Fibroblast of peridontal ligament (primary cell): ENCODE results near the gene TMEM98.
A peak's percentile ranks its signal among the peaks of the same experiment; 100 is the strongest.
"Not testable (repeated sequence)": the region's sequence is repeated elsewhere in the genome, so short reads cannot be mapped to it uniquely, and the experiment has no call there.

Source experiments
- DNase-seq: peaks from one replicate; pipeline ENCODE4 v3.0.0-alpha.2; 2010; ENCODE audit errors: extremely low read depth

Gene TMEM98

GRCh38 chr17:32914181-32914580 lies 13.8 kb upstream of the TMEM98 start:
- no peak for DNase-seq

GRCh38 chr17:32915245-32915644 lies 12.7 kb upstream of the TMEM98 start:
- DNase-seq = no peak

- no peak for DNase-seq
Observed at GRCh38 chr17:32916134-32916533, 11.8 kb upstream of the TMEM98 start.

- no peak for DNase-seq
Observed at GRCh38 chr17:32917081-32917480, 10.9 kb upstream of the TMEM98 start.

- DNase-seq = no peak
Observed at GRCh38 chr17:32917842-32918241, 10.1 kb upstream of the TMEM98 start.

GRCh38 chr17:32919876-32920275 lies 8.1 kb upstream of the TMEM98 start:
- DNase-seq = peak; percentile 34

GRCh38 chr17:32920293-32920692 lies 7.7 kb upstream of the TMEM98 start:
- no peak for DNase-seq

- no peak for DNase-seq
Observed at GRCh38 chr17:32921017-32921416, 6.9 kb upstream of the TMEM98 start.

- not testable (repeated sequence) for DNase-seq
Observed at GRCh38 chr17:32923905-32924304, 4.0 kb upstream of the TMEM98 start.

GRCh38 chr17:32926183-32926582 lies 1.8 kb upstream of the TMEM98 start:
- no peak for DNase-seq

- not testable (repeated sequence) for DNase-seq
Observed at GRCh38 chr17:32926789-32927188, 1.2 kb upstream of the TMEM98 start.

GRCh38 chr17:32927201-32927723 lies 691 bp upstream of the TMEM98 start:
- no peak for DNase-seq

- DNase-seq = peak; percentile 41
Observed at GRCh38 chr17:32928586-32929535, 908 bp downstream of the TMEM98 start.

GRCh38 chr17:32929588-32929987 lies 1.6 kb downstream of the TMEM98 start:
- DNase-seq = no peak

GRCh38 chr17:32930512-32930911 lies 2.6 kb downstream of the TMEM98 start:
- DNase-seq = no peak

GRCh38 chr17:32931686-32932085 lies 3.7 kb downstream of the TMEM98 start:
- DNase-seq = no peak

GRCh38 chr17:32933881-32934280 lies 5.9 kb downstream of the TMEM98 start:
- DNase-seq = no peak

GRCh38 chr17:32935726-32936125 lies 7.8 kb downstream of the TMEM98 start:
- no peak for DNase-seq

GRCh38 chr17:32936186-32936893 lies 8.4 kb downstream of the TMEM98 start:
- no peak for DNase-seq

GRCh38 chr17:32936894-32937500 lies 9.0 kb downstream of the TMEM98 start:
- peak; percentile 68 for DNase-seq

- no peak for DNase-seq
Observed at GRCh38 chr17:32940706-32941390, 12.9 kb downstream of the TMEM98 start.
